ENCODE measurements around the gene SNAPC5.

The SNAPC5 gene

GRCh38 chr15:66456211-66456610 is 41.4 kb downstream of the SNAPC5 start:
- DNase-seq (ENCODE audit: low read depth), result no peak
- TF ChIP-seq CTCF (conservative IDR thresholded peaks at IDR 0.05; ENCODE audit: low read depth, low read length), result no peak
- no peak overlapping the region for H3K4me3 ChIP-seq (ENCODE audit: low read depth, low read length)

GRCh38 chr15:66454143-66454542 is 43.4 kb downstream of the SNAPC5 start:
- no peak overlapping the region for H3K4me3 ChIP-seq (ENCODE audit: low read depth, low read length)
- TF ChIP-seq CTCF (conservative IDR thresholded peaks at IDR 0.05; ENCODE audit: low read depth, low read length), result no peak
- DNase-seq (ENCODE audit: low read depth), result peak; percentile 31

DNA sequence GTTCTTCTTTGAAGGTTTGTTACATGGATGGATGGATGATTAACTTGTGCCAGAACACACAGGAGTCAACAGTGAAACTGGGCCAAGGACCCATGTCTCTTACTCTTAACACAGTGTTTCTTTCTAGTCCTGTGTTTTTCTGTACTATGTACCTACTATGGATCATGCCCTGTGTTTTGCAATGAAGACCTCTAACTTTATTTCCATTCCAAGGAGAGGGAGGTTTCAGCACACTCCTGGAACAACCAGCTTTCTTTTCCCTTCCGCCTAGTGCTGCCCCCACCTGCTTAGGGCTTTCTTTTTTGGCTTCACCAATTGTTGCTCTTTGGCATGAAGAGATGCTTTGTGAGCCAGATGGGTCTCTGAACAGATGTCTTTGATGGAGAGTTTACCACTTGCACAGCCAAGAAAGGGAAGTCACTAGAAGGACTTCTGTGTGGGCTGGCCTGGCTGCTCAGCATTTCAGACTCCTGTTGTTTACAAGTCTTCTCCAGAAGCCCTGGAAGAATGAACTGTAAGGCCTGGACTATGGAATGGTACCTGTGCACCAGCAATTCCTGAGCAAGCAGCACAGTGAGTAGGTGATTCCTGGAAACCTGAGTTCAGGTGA is 44.5 kb downstream of the SNAPC5 start:
- DNase-seq (ENCODE audit: low read depth), result no peak
- TF ChIP-seq CTCF (conservative IDR thresholded peaks at IDR 0.05; ENCODE audit: low read depth, low read length), result no peak
- H3K4me3 ChIP-seq (ENCODE audit: low read depth, low read length), result no peak overlapping the region

- TF ChIP-seq CTCF (conservative IDR thresholded peaks at IDR 0.05; ENCODE audit: low read depth, low read length), result no peak
Measured at GRCh38 chr15:66452420-66452819, 45.1 kb downstream of the SNAPC5 start.

More at GRCh38 chr15:66452420-66452819, 45.1 kb downstream of the SNAPC5 start:
- DNase-seq (ENCODE audit: low read depth), result no peak
- no peak overlapping the region for H3K4me3 ChIP-seq (ENCODE audit: low read depth, low read length)

Data from choroid plexus epithelial cell (primary cell).